Common myeloid progenitor, CD34-positive (primary cell): ENCODE data around the gene FAM47E.
"Not testable (repeated sequence)": the region's sequence is repeated elsewhere in the genome, so short reads cannot be mapped to it uniquely, and the experiment has no call there.

Source experiments
- CTCF ChIA-PET: fragments of 350-600 bp; sonication (Branson Sonifier 250); formaldehyde crosslinking; loops from one replicate; lab custom pipeline; 2021; ENCODE audit warnings: antibody characterized with exemption; lab: Charles Lee
- POLR2A ChIA-PET: fragments of 350-600 bp; sonication (Branson Sonifier 250); formaldehyde crosslinking; loops from one replicate; lab custom pipeline; 2021; ENCODE audit warnings: antibody characterized with exemption; lab: Charles Lee
- DNase-seq, 3 donors: peaks; one replicate each; pipeline versions ENCODE4 v3.0.0 to v3.0.0-alpha.2; 2013
- H3K27ac ChIP-seq, 2 experiments: 1 replicate in 1 of 2; 2 replicates in 1 of 2; pipeline ENCODE4 v1.7.0; 2013; ENCODE audit warnings: inconsistent platforms in 2 of 2, low read length in 2 of 2, mild to moderate bottlenecking in 2 of 2, low read depth in 1 of 2, moderate library complexity in 1 of 2; ENCODE audit not compliant: severe bottlenecking in 2 of 2, insufficient read depth in 1 of 2, poor library complexity in 1 of 2
- H3K27me3 ChIP-seq, 5 experiments: replicated peaks in 2 of 5; 1 replicate in 3 of 5; 2 replicates in 2 of 5; pipeline versions ENCODE4 v1.6.1 to v1.7.0; 2013; ENCODE audit warnings: low read length in 4 of 5, mild to moderate bottlenecking in 2 of 5, moderate library complexity in 2 of 5, inconsistent platforms in 1 of 5; ENCODE audit not compliant: insufficient read depth in 5 of 5, control insufficient read depth in 4 of 5
- H3K36me3 ChIP-seq, 4 experiments: 1 replicate in 2 of 4; 2 replicates in 2 of 4; pipeline versions ENCODE4 v1.6.1 to v1.7.0; 2013; ENCODE audit warnings: low read length in 3 of 4, control low read depth in 1 of 4, mild to moderate bottlenecking in 1 of 4; ENCODE audit not compliant: control insufficient read depth in 4 of 4, insufficient read depth in 4 of 4
- H3K4me1 ChIP-seq, 4 experiments: 1 replicate in 3 of 4; 2 replicates in 1 of 4; pipeline versions ENCODE4 v1.6.1 to v1.7.1; 2013; ENCODE audit warnings: low read length in 3 of 4, mild to moderate bottlenecking in 3 of 4, control low read depth in 1 of 4, inconsistent platforms in 1 of 4, moderate library complexity in 1 of 4; ENCODE audit not compliant: control insufficient read depth in 4 of 4, insufficient read depth in 4 of 4; ENCODE audit errors: control extremely low read depth in 1 of 4
- H3K4me3 ChIP-seq, 7 experiments: 1 replicate in 4 of 7; 2 replicates in 3 of 7; pipeline versions ENCODE4 v1.5.1 to v1.7.0; 2013; ENCODE audit warnings: mild to moderate bottlenecking in 7 of 7, low read length in 6 of 7, moderate library complexity in 6 of 7, inconsistent platforms in 2 of 7, low read depth in 2 of 7, control low read depth in 1 of 7; ENCODE audit not compliant: insufficient read depth in 4 of 7, control insufficient read depth in 1 of 7; ENCODE audit errors: extremely low read depth in 1 of 7
- H3K9me3 ChIP-seq, 5 experiments: 1 replicate in 4 of 5; 2 replicates in 1 of 5; pipeline versions ENCODE4 v1.6.1 to v1.7.1; 2013; ENCODE audit warnings: low read length in 4 of 5, mild to moderate bottlenecking in 2 of 5, inconsistent platforms in 1 of 5, low read depth in 1 of 5, moderate library complexity in 1 of 5; ENCODE audit not compliant: control insufficient read depth in 4 of 5, insufficient read depth in 2 of 5; ENCODE audit errors: control extremely low read depth in 1 of 5
- WGBS: methylation state at CpG from one replicate; pipeline ENCODE4 v1.1.5; 2013; ENCODE audit not compliant: insufficient coverage; 5-methylcytosine and 5-hydroxymethylcytosine counted together

The FAM47E gene

DNA sequence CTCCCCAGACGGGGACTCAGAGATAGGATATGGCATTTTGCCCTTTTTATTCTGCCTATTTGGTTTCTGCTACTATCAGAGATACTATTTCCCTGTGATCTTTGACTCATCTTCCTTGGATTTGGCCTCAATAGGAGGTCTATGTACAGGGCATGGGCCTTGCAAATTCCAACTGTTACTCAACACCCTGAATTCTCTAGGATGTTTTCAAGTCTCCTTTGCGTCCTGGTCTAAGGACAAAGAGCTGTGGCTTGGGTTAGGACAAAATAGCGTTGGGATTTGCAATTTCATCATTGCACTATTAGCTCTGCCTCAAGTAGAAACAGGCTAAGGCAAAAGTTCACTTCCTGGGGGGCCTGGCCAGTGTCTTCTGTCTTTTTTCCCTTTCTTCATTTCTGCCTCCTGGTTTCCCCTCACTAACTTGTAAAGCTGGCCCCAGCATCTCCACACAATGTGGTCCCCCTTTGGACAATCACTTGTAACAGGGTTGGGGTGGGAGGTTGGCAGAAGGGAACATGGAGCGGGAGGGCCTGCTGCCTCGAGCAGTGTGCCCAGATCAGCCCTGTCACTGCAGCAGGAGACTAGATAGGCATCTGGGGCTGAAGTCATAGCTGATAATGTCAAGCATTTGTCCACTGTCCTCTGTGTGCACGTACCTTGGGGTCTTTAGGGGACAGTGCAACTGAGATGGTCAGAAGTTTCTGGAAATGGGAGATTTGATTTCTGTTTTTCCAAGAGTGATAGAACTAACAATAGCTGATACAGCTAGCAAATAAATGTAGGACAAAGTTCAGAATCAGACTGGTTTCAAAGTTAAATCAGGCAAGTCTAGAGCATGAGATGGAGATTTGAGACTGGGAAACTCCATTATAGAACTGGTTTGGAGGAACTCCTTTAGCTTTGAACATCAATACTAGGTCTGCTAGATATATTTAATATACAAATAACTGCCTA is 29.2 kb downstream of the FAM47E start:
- Histone ChIP-seq H3K36me3 (no peaks in the 10 kb centered on the region), H3K9me3 (no peaks in the 10 kb centered on the region), H3K27ac (no peak overlapping the region), H3K27me3 (no peaks in the 10 kb centered on the region), H3K4me1 (peaks cover 0 to 4% (median 0%) of the 10 kb centered on the region in 4 experiments), H3K4me3 (no peak overlapping the region)
- ChIA-PET POLR2A (no interaction called here), CTCF (interaction anchor here (1.2 to 6.2 kb wide), 8 partner anchors 9 to 224 kb away, joined by 3 to 54 read pairs (median 6); partner anchors contain the start of gene STBD1)
- 94% methylated on average over 6 of the region's 6 CpGs for WGBS
- DNase-seq = no peak

DNA sequence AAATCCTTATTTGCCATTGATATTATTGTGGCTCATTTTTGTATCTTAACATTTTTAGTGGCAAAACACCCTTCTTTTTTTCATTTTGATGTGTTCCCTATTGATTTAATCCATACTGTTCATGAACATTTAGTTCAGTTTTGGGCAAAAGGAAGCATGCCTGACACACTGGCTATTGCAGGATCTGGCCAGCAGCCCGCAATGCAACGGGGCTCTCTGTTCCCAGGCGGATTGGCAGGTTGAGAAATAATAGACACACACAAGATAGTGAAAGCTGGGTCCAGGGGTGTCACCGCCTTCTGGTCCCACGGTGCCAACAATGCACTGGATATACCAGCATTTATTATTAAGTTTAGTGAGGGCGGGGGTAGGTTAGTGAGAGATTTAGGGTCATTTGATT is 30.1 kb downstream of the FAM47E start:
- H3K4me1 ChIP-seq, POLR2A ChIA-PET, H3K36me3 ChIP-seq, H3K9me3 ChIP-seq, H3K27me3 ChIP-seq, H3K4me3 ChIP-seq, H3K27ac ChIP-seq, DNase-seq: not testable (repeated sequence)
- WGBS = 100% methylated on average over 2 of the region's 6 CpGs
- CTCF ChIA-PET = interaction anchor here (1.2 to 6.2 kb wide), 6 partner anchors 10 to 103 kb away, joined by 3 to 54 read pairs (median 4); no protein-coding TSS in a partner anchor

DNA sequence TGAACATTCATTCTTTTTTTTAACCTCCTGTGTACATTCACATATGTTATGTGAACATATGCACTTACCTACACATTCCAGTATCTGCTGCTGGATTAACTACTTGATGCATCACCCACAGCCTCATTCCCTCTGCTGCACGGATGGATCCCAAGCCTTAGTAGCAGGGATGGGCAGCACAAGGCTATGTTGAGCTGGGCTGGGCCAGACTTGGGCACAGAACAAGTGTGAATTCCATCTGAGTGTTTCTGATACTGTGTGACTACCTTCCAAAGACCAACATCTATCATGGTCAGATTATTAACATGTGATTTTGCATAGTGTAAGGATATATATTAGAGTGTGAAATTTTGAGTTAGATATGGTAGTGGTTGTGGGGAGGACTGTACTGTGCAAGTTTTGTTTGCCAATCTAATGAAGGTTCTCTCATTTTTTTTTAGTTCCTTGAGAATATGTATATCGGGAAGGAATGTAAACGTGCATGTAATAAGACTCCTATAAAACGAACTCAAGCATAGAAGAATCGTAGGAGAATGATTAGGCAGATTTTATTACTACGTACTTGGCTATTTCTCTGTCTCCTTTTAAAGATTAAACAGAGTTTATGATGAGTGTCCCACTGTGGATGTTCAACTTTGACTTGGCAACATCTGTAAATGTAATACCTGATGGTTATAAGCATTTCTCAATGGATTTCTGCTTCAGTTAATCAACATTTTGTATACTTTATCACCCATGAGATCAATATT is 31.6 kb downstream of the FAM47E start:
- Histone ChIP-seq H3K27ac (no peak overlapping the region), H3K36me3 (no peaks in the 10 kb centered on the region), H3K4me3 (no peak overlapping the region), H3K27me3 (no peaks in the 10 kb centered on the region), H3K4me1 (no peaks in the 10 kb centered on the region), H3K9me3 (peaks cover 0 to 2% (median 0%) of the 10 kb centered on the region in 5 experiments)
- 98% methylated on average over 6 of the region's 6 CpGs for WGBS
- POLR2A ChIA-PET = no interaction called here
- CTCF ChIA-PET = interaction anchor here (1.4 kb wide), 1 partner anchor 12 kb away, joined by 3 read pairs; no protein-coding TSS in a partner anchor
- DNase-seq = no peak

- Histone ChIP-seq H3K27ac (no peak overlapping the region), H3K4me1 (no peaks in the 10 kb centered on the region), H3K9me3 (peaks cover 0 to 2% (median 0%) of the 10 kb centered on the region in 5 experiments), H3K4me3 (no peak overlapping the region), H3K27me3 (no peaks in the 10 kb centered on the region), H3K36me3 (no peaks in the 10 kb centered on the region)
- DNase-seq = no peak
- POLR2A ChIA-PET = no interaction called here
- CTCF ChIA-PET = no interaction called here
- 100% methylated on average over 1 of the region's 4 CpGs for WGBS
These were observed 32.4 kb downstream of the FAM47E start for GRCh38 chr4:76283900-76284299.

GRCh38 chr4:76287811-76288210 is 36.3 kb downstream of the FAM47E start:
- H3K4me1 ChIP-seq, POLR2A ChIA-PET, DNase-seq, H3K9me3 ChIP-seq, H3K4me3 ChIP-seq, H3K27ac ChIP-seq, H3K36me3 ChIP-seq, H3K27me3 ChIP-seq: not testable (repeated sequence)
- CTCF ChIA-PET = interaction anchor here (2.0 kb wide), 1 partner anchor 9 kb away, joined by 4 read pairs; no protein-coding TSS in a partner anchor
- WGBS = 95% methylated on average over 2 of the region's 3 CpGs

- Histone ChIP-seq H3K36me3 (no peaks in the 10 kb centered on the region), H3K9me3 (peaks cover 0 to 15% (median 4%) of the 10 kb centered on the region in 5 experiments), H3K27me3 (no peaks in the 10 kb centered on the region), H3K27ac (no peak overlapping the region), H3K4me3 (no peak overlapping the region), H3K4me1 (peaks cover 0 to 4% (median 0%) of the 10 kb centered on the region in 4 experiments)
- ChIA-PET CTCF (no interaction called here), POLR2A (no interaction called here)
- 94% methylated on average over 2 of the region's 3 CpGs for WGBS
- DNase-seq = no peak
These were observed 41.2 kb downstream of the FAM47E start for GRCh38 chr4:76292730-76293129.
